Keratinocyte (primary cell): Measurements from ENCODE around the gene VCL. TPM values are rescaled to one million over a fixed set of nuclear protein-coding genes. Genes with fewer than 3 reads are reported as not detected.

Experiments
- DNase-seq: peaks from one replicate; pipeline ENCODE4 v3.0.0-alpha.2; 2011; ENCODE audit warnings: low read depth, missing footprints, low spot score
- FAIRE-seq: peaks from 2 replicates; lab custom pipeline; 2011; peaks lifted over from hg19 to GRCh38; lab: Jason Lieb, UNC
- H2AFZ ChIP-seq: 2 replicates; pipeline ENCODE4 v1.6.0; 2012; ENCODE audit warnings: low read length, control low read depth, inconsistent platforms; ENCODE audit not compliant: control insufficient read depth
- H3K27ac ChIP-seq: 2 replicates; pipeline ENCODE4 v1.5.1; 2011; ENCODE audit warnings: low read length; ENCODE audit not compliant: control insufficient read depth, insufficient read depth
- H3K27me3 ChIP-seq: 3 replicates; pipeline ENCODE4 v1.6.0; 2011; ENCODE audit warnings: low read length; ENCODE audit not compliant: control insufficient read depth, insufficient read depth; ENCODE audit errors: extremely low read depth
- H3K36me3 ChIP-seq, 2 experiments: 2 replicates in 1 of 2; 3 replicates in 1 of 2; pipeline ENCODE4 v1.5.1; 2011; ENCODE audit warnings: low read length in 2 of 2, mild to moderate bottlenecking in 1 of 2; ENCODE audit not compliant: control insufficient read depth in 2 of 2, insufficient read depth in 2 of 2; ENCODE audit errors: extremely low read depth in 1 of 2
- H3K4me1 ChIP-seq: 3 replicates; pipeline ENCODE4 v1.5.1; 2011; ENCODE audit warnings: low read length; ENCODE audit not compliant: control insufficient read depth, insufficient read depth; ENCODE audit errors: extremely low read depth
- H3K4me2 ChIP-seq: 3 replicates; pipeline ENCODE4 v1.6.0; 2011; ENCODE audit warnings: low read depth, low read length; ENCODE audit not compliant: control insufficient read depth, insufficient read depth; ENCODE audit errors: extremely low read depth
- H3K4me3 ChIP-seq, 3 experiments: fragments of 200-600 bp in 1 of 3; sonication (generic) in 1 of 3; 2 replicates in 2 of 3; 3 replicates in 1 of 3; pipeline ENCODE4 v1.5.1; 2011 to 2016; ENCODE audit warnings: low read length in 3 of 3, mild to moderate bottlenecking in 3 of 3, control low read depth in 2 of 3, inconsistent platforms in 1 of 3, low read depth in 1 of 3, mixed read lengths in 1 of 3, mixed run types in 1 of 3, moderate library complexity in 1 of 3; ENCODE audit not compliant: control insufficient read depth in 2 of 3, insufficient read depth in 2 of 3; ENCODE audit errors: extremely low read depth in 1 of 3
- H3K79me2 ChIP-seq: 2 replicates; pipeline ENCODE4 v1.6.0; 2012; ENCODE audit warnings: low read length; ENCODE audit not compliant: control insufficient read depth, insufficient read depth
- H3K9ac ChIP-seq: 3 replicates; pipeline ENCODE4 v1.6.0; 2011; ENCODE audit warnings: low read length; ENCODE audit not compliant: control insufficient read depth, insufficient read depth; ENCODE audit errors: extremely low read depth
- H3K9me1 ChIP-seq: 3 replicates; pipeline ENCODE4 v1.6.0; 2011; ENCODE audit warnings: low read length; ENCODE audit not compliant: control insufficient read depth, insufficient read depth; ENCODE audit errors: extremely low read depth
- H3K9me3 ChIP-seq: 2 replicates; pipeline ENCODE4 v1.5.1; 2012; ENCODE audit warnings: low read depth, low read length; ENCODE audit not compliant: control insufficient read depth
- H4K20me1 ChIP-seq: 3 replicates; pipeline ENCODE4 v1.6.0; 2011; ENCODE audit warnings: low read length; ENCODE audit not compliant: control insufficient read depth, insufficient read depth; ENCODE audit errors: extremely low read depth
- EZH2 ChIP-seq: IDR thresholded peaks from one replicate; pipeline ENCODE4 v1.6.1; 2012; ENCODE audit warnings: inconsistent platforms, mild to moderate bottlenecking, low read length, moderate library complexity
- dilution Hi-C: fragments of 300-500 bp; cut with MboI; formaldehyde crosslinking; loops from one replicate; pipeline ENCODE4 v1.7.0; 2020; ENCODE audit warnings: low sequenced_read_pairs; ENCODE audit not compliant: extremely low pct_ligation_motif_present
- polyA plus RNA-seq, 5 experiments: library from polyadenylated mRNA; depleted of rRNA in 3 of 5; stranded (reverse) in 3 of 5; stranded (forward) in 1 of 5; unstranded in 1 of 5; fragments of >200 nt; gene quantifications; 1 replicate in 1 of 5; 2 replicates in 3 of 5; 3 replicates in 1 of 5; pipeline versions ENCODE4 v1.2.1 to v1.2.3, GENCODE V29; 2011 to 2012; ENCODE audit warnings: missing spikeins in 2 of 5, low read depth in 1 of 5, low replicate concordance in 1 of 5
- TF ChIP-seq, protein P1 (sequence below), 3 experiments: IDR thresholded peaks in 1 of 3; conservative IDR thresholded peaks in 1 of 3; optimal IDR thresholded peaks in 1 of 3; 2 replicates in 2 of 3; 3 replicates in 1 of 3; pipeline versions ENCODE3 to v1.5.1; 2011; ENCODE audit warnings: low read length in 3 of 3, mild to moderate bottlenecking in 3 of 3, moderate library complexity in 2 of 3, control low read depth in 1 of 3, inconsistent platforms in 1 of 3; ENCODE audit not compliant: insufficient read depth in 2 of 3; ENCODE audit errors: extremely low read depth in 1 of 3

The VCL gene
- polyA plus RNA-seq, 1 donor (not counting 4 experiments of a cell fraction or from before 2014, with no cell fraction given), result 102 TPM

DNA sequence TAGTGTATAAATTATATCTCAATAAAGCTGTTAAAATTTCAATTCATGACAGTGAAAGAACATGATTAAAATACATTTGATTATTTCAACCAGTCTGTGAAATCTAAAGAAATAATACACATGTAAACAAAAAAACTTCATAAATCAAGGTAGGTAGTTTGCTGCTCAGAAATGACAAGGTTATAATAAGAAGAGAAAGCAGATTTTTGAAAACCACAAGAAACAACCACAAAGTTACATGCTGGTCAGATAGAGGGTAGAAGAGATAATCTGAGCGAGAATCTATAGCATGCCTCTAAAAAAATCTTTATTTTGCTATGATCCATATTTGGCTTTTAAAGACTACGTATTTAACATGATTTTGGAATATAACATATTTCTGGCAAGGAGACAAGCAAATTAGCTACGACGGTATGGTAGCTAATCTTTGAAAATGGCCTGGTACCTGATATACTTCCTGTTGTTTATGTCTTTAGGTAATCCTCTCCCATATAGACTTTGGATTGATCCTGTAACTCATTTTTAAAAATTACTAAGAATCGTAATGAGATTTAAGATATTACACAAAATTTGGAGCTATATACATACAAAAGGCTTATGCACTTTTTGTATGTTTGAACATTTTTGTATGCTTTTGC lies 23.5 kb upstream of the VCL start:
- Histone ChIP-seq H3K9ac (no peak overlapping the region), H3K27ac (no peak overlapping the region), H3K9me3 (no peaks in the 10 kb centered on the region), H3K79me2 (no peaks in the 10 kb centered on the region), H3K9me1 (no peaks in the 10 kb centered on the region), H3K4me1 (no peaks in the 10 kb centered on the region), H3K27me3 (no peaks in the 10 kb centered on the region), H2AFZ (no peak overlapping the region), H4K20me1 (no peaks in the 10 kb centered on the region), H3K4me3 (no peak overlapping the region), H3K4me2 (no peak overlapping the region), H3K36me3 (no peaks in the 10 kb centered on the region)
- no peak for TF ChIP-seq EZH2
- TF ChIP-seq, protein P1, sequence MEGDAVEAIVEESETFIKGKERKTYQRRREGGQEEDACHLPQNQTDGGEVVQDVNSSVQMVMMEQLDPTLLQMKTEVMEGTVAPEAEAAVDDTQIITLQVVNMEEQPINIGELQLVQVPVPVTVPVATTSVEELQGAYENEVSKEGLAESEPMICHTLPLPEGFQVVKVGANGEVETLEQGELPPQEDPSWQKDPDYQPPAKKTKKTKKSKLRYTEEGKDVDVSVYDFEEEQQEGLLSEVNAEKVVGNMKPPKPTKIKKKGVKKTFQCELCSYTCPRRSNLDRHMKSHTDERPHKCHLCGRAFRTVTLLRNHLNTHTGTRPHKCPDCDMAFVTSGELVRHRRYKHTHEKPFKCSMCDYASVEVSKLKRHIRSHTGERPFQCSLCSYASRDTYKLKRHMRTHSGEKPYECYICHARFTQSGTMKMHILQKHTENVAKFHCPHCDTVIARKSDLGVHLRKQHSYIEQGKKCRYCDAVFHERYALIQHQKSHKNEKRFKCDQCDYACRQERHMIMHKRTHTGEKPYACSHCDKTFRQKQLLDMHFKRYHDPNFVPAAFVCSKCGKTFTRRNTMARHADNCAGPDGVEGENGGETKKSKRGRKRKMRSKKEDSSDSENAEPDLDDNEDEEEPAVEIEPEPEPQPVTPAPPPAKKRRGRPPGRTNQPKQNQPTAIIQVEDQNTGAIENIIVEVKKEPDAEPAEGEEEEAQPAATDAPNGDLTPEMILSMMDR (optimal IDR thresholded peaks at IDR 0.05 in 1 of 3, IDR thresholded peaks at IDR 0.05 in 1 of 3, conservative IDR thresholded peaks at IDR 0.05 in 1 of 3; ENCODE audit: extremely low read depth in 1 of 3, insufficient read depth in 2 of 3, low read length in 3 of 3), result no peak
- DNase-seq (no peak), FAIRE-seq (no peak)
- dilution Hi-C loops, result no loop called here

DNA sequence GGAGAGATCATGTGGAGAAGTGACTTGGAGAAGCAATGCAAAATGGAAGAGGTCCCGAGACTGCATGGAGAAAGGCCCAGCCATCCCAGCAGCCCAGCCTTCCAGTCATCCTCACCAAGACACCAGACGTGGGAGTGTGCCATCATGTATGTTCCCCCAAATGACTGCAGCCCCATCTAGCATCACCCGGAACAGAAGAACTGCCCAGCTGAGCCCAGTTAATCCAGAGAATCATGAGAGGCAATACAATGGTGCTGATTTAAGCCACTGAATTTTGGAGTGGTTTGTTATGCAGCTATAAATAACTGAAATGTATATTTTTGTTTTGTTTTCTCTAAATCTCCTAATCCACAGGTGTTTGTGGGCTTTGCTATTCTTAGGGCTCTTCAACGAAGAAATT lies 22.5 kb upstream of the VCL start:
- no peaks in the 10 kb centered on the region for H3K79me2 ChIP-seq
- H3K4me3 ChIP-seq, result no peak overlapping the region
- H2AFZ ChIP-seq, result no peak overlapping the region
- no peaks in the 10 kb centered on the region for H3K36me3 ChIP-seq
- FAIRE-seq (no peak), DNase-seq (no peak)
- no peaks in the 10 kb centered on the region for H3K4me1 ChIP-seq
- H3K27ac ChIP-seq, result no peak overlapping the region
- no peak overlapping the region for H3K9ac ChIP-seq
- no peaks in the 10 kb centered on the region for H3K9me3 ChIP-seq
- no peaks in the 10 kb centered on the region for H3K9me1 ChIP-seq
- TF ChIP-seq EZH2, result no peak
- TF ChIP-seq, protein P1 (optimal IDR thresholded peaks at IDR 0.05 in 1 of 3, IDR thresholded peaks at IDR 0.05 in 1 of 3, conservative IDR thresholded peaks at IDR 0.05 in 1 of 3; ENCODE audit: extremely low read depth in 1 of 3, insufficient read depth in 2 of 3, low read length in 3 of 3), result no peak
- dilution Hi-C loops, result no loop called here
- H4K20me1 ChIP-seq, result no peaks in the 10 kb centered on the region
- no peaks in the 10 kb centered on the region for H3K27me3 ChIP-seq
- H3K4me2 ChIP-seq, result no peak overlapping the region
